HL-60/S4 (cell line): ENCODE results near the gene PGK1.
"Not testable (repeated sequence)": the region's sequence is repeated elsewhere in the genome, so short reads cannot be mapped to it uniquely, and the experiment has no call there.

Source experiments
- in situ Hi-C: fragments of 300-500 bp; cut with MboI; formaldehyde crosslinking; loops from 2 replicates; pipeline ENCODE4 v1.14.3; 2022; ENCODE audit warnings: low sequenced_read_pairs

PGK1 gene

DNA sequence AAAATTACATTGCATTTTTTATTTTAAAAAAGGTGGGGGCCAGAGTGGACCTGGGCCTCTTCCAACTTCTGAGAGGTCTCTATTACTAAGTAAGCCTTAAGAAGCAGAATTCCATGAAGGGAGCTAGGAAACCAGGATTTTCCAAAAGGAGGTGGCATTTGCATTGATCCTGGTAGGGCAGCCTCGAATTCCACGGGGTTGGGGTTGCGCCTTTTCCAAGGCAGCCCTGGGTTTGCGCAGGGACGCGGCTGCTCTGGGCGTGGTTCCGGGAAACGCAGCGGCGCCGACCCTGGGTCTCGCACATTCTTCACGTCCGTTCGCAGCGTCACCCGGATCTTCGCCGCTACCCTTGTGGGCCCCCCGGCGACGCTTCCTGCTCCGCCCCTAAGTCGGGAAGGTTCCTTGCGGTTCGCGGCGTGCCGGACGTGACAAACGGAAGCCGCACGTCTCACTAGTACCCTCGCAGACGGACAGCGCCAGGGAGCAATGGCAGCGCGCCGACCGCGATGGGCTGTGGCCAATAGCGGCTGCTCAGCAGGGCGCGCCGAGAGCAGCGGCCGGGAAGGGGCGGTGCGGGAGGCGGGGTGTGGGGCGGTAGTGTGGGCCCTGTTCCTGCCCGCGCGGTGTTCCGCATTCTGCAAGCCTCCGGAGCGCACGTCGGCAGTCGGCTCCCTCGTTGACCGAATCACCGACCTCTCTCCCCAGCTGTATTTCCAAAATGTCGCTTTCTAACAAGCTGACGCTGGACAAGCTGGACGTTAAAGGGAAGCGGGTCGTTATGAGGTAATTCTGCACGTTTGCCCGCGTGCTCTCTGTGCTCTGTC, at the start of gene PGK1:
TSS of gene PGK1 (plus strand) at position 626 of the 824 bp plus-strand sequence. CDS start at position 719, 93 bp downstream.
- in situ Hi-C loops, result no loop called here

DNA sequence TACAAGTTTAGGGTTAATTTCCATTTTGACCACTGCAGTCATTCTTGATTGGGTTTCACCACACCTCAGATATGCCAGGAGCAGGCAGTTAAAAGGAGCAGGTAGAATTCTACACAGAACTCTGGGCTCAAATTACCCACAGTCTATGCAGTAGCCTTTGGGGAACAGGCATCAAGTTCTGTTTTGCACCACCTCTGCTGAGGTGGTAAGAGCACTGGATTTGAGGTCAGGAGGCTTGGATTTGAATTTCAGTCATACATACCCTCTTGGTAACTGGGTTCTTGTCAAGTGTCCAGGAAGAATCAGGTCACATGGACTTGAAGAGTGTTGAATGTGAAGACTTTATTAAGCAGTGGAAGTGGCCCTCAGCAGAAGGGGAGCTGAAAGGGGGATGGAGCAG, 40.4 kb upstream of the PGK1 start:
- in situ Hi-C loops, result no loop called here

DNA sequence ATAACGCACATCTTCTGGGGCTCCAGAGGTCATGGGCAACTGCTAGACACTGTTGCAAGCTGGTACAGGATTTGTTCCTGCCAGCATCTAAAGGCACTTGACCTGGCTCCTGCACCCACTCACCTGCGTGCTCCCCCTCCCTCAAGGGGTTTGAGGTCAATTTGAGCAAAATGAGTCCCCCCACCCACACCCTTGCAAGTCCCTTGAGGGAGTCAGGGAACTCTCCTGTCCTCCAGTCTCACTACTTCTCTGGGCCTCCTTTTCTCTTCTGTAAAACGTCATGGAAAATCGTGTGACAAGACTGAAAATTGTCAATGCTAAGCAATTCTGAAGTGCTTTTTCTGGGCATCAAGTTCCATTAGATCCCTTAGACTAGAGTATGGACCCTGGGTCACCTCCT, 39.9 kb upstream of the PGK1 start:
- in situ Hi-C loops, result no loop called here

DNA sequence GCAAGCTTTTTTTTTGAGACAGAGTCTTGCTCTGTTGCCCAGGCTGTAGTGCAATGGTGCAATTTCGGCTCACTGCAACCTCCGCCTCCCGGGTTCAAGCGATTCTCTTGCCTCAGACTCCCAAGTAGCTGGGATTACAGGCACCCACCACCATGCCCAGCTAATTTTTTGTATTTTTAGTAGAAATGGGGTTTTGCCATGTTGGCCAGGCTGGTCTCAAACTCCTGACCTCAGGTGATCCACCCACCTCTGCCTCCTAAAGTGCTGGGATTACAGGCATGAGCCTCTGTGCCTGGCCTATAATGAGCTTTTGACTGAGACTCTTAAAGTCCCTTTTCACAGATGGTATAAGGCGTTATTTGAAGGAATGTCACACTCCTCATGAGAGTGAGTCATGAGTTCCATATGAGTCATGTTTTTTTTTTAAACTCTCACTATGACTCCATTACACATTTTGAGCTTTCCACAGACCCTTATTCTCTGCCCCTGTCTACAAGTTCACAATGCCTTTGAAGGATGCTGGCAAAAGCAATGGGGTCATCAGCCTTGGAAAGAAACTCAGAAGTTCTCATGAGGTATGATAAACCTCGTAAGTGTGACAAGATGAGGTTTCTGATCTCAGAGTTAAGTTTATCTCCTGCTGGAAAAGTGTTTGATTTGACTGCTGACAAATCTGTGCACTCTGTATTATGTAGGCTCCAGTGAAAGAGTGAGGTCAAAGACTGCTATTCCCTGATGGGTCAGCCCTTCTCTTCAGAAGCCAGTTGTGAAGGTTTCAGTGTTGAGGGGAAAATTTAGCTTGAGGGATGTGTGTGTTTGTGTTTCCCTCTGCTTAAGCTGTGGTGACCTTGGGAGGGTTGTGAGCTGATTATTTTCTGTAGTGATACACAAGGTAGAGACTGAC, 39.1 kb upstream of the PGK1 start:
- in situ Hi-C loops, result not testable (repeated sequence)

DNA sequence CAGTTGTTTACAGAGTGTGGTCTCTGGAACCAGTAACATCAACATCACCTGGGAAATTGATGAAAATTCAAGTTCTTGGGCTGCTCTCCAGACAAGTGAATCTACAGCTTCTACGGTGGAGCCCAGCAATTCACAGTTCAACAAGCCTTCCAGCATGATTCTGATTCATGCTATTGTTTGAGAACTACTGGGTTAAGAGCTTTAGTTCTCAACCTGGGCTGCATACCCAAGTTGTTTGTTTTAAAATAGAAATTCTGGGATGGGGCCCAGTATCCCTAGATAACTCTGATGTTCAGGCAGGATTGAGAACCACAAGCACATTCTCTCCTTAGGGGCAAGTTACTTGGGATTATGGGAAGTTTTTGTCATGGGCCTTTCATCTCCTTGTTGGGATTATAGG, 37.9 kb upstream of the PGK1 start:
- in situ Hi-C loops, result no loop called here

DNA sequence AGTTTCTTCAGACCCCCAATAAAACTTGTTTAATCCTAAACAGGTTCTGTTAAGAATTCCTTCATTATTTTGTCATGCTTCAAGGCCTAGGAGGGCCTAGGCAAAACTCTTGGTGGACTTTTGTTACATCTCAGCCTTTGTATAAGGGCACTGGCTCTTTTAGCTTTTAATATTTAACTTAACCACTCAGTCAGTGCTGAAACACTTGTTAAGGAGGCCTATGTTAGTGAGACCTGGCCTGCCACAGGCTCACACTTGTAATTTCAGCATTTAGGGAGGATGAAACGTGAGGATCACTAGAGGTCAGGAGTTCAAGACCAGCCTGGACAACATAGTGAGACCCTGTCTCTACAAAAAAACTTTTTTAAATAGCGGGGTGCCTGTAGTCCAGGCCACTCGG, 32.7 kb upstream of the PGK1 start:
- in situ Hi-C loops, result no loop called here

DNA sequence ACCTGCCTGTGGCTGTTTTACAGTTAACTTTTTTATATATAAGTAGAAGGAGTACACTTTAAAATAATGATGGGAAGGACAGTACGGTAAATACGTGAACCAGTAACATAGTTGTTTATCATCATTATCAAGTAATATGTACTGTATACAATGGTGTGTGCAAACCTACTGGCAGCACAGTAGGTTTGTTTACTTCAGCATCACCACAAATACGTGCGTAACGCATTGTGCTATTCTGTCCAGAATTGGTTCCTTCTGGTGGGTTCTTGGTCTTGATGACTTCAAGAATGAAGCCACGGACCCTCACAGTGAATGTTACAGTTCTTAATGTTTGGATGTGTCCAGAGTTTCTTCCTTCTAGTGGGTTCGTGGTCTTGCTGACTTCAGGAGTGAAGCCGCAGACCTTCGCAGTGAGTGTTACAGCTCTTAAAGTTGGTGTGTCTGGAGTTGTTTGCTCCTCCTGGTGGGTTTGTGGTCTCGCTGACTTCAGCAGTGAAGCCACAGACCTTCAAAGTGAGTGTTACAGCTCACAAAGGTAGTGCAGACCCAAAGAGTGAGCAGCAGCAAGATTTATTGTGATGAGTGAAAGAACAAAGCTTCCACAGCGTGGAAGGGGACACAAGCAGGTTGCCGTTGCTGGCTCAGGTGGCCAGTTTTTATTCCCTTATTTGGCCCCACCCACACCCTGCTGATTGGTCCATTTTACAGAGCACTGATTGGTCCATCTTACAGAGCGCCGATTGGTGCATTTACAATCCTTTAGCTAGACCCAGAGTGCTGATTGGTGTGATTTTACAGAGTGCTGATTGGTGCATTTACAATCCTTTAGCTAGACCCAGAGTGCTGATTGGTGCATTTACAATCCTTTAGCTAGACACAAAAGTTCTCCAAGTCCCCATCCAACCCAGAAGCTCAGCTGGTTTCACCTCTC, 30.6 kb upstream of the PGK1 start:
- in situ Hi-C loops, result not testable (repeated sequence)

DNA sequence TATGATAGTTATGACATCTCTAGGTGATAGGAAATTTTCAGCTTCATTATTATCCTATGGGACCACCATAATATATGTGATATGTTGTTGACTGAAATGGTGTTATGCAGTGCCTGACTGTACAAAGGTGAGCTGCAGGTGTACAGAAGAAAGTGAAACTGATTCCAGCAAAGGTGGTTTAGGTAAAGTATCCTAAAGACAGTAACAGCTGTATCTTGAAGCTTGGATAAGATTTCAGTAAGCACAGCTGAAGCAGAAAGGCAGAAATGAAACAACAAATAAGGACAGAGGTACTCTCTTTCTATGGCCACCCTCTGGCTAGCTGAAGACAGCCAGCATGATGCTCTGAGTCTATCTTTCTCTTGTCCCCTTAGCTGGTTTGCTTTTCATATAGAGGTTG, 30.0 kb upstream of the PGK1 start:
- in situ Hi-C loops, result no loop called here

DNA sequence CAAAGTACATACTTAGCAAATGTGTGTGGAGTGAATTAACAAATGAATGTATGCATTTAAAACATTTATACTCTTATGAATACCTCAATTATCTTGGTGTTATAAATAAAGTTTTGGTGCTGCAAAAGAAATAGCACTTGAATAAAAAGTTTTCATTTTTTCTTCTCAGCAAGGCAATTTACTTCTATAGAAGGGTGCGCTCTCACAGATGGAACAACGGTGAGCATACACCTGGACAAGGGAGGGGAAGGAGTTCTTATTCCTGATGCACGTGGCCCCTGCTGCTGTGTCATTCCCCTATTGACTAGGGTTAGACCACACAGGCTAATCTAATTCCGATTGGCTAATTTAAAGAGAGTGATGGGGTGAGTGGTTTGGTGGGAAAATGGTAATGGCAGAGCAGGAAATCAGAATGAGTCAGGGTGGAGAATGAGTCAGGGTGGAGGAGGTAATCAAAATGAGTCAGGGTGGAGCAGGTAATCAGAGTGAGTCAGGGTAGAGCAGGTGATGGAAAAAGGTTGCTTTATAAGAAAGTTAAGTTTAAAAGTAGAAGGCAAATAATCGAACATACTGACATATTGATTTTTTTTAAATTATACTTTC, 28.2 kb upstream of the PGK1 start:
- in situ Hi-C loops, result no loop called here

DNA sequence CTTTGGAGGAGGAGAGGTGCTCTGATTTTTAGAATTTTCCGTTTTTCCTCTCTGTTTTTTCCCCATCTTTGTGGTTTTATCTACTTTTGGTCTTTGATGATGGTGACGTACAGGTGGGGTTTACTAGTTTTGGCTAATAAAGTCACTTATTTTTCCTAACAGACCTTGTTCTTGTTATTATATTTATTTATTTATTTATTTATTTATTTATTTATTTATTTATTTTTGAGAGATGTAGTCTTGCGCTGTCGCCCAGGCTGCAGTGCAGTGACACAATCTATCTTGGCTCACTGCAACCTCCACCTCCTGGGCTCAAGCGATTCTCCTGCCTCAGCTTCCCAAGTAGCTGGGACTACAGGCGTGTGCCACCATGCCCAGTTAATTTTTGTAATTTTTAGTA, 22.6 kb upstream of the PGK1 start:
- in situ Hi-C loops, result not testable (repeated sequence)

DNA sequence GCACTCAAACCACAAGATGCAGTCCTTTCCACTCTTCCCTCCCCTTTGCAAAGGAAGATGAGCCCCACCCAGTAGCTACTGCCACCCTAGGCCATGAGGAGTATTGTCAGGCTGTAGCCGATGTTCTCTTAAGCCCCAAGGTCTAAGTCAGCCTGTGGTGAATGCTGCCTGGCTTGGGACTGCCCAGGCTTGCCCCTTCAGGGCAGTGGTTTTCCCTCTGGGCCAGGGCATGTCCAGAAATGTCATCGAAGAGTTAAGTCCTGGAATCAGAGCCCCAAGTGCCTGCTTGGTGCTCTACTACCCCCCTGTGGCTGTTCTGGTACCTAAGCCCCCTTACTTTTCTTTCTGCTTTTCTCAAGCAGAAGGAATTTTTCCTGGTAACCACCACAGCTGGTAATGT, 11.8 kb upstream of the PGK1 start:
- in situ Hi-C loops, result no loop called here

DNA sequence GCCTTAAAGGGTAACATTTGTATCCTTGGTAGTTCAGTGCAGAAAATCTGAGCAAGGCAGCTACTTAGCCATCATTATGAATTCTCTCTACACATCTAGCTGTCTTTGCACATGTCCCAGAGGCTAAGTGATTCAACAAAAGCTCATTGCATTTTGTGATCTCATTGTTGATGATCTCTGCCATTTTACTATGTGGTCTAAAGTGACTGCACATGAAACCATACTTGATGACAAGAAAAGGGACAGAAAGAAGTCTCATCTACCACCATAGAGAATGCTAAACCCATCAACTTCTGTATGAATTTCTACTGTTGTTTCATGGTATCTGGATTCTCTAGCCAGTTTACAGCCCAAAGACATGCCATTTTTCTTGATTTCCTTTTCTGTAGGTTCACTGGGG, 5.9 kb upstream of the PGK1 start:
- in situ Hi-C loops, result no loop called here

DNA sequence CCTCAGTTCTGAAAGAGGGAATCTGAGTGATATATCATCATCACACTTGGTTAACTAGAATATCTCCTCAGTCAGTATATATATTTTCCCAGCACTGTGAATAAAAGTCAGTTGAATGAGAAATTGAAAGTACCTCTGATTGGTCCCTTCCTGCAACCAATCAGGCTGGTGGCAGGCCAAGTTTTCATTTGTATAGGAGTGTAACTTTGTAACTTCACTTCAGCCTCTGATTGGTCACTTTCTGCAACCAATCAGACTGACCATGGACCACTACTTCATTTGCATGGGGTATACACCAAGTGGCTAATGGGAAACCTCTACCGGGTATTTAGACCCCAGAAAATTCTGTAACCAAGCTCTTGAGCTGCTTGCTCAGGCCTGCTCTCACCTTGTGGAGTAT, 2.0 kb upstream of the PGK1 start:
- in situ Hi-C loops, result no loop called here

DNA sequence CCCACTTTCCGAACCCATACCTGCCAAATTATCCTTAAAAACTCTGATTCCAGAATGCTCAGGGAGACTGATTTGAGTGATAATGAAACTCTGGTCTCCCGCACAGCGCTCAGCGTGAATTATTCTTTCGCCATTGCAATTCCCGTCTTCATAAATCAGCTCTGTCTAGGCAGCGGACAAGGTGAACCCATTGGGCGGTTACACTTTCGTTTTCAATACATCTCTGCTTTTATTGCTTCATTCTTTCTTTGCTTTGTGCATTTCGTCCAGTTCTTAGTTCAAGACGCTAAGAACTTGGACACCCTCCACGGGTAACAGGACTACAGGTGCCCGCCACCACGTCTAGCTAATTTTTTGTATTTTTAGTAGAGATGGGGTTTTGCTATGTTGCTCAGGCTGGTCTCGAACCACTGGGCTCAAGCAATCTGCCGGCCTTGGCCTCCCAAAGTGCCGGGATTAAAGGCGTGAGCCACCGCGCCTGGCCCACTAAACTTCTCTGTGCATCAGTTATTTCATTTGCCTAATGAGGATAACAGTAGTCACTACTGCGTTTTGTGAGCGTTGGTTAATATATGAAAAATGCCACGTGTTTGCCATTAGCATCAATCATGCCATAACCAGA, 936 bp upstream of the PGK1 start:
- in situ Hi-C loops, result no loop called here

DNA sequence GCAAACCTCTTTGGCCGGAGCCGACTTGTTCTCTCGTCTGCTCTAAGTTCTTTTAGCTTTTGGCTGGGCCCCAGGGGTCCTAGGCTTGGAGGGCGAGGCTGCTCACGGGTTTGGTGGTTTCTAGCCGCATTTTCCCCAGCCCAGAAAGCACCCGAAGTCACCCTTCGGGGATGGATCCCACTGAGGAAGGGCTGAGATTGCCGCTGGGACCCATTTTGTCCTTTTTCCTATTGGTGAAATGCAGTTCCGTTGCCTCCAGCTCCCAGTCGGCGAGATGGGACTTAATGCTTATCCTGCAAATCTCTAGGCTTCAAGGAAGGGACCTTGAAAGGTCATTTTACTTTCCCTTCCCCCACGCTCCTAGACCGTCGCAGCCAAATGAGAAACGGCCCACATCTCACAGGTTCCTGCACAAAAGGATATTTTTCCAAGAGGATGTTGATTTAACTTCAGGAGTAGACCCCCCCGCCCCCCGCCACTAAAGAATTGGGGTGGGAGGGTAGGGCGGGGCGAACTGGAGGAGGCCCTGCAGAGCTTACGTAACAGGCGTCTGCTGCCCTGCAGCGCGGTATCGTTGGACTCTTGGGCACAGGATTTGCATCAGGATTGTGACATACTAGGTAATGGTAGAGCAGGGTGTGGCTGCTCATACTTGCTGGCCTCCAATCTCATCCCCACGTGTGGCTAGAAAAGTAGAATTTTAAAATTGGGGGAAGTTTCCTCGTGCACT, 564 bp downstream of the PGK1 start:
- in situ Hi-C loops, result no loop called here

DNA sequence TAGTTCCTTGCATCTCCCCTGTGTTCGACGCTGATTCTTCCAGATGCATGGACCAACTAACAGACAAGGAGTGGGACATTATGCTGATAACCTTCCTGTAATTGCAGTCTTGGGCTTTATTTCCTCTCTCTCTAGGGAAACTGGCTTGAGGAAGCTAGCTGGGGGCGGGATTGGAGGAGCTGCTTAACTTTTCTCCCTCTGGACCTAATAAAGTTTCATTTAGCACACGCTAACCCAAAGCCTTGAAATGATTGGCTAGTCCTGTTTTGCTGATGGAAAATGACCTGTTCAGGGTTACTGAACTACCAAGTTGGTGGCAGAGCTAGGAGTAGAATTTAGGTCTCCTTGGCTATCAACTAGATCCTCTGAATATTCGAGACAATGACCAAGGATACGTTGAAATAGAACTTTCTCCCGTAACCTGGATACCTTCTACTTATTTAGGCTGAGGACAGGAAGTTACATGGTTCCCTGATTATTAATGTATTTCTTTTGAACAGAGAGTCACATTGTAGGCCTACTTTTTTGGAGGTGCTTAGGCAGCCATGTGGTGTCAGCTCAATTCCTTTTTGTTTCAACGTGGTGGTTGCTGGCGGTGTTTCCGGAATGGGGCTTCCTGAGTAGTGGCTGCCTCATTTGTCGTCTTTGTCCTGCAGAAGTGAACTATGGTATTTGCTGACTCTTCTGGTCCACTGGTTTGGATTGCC, 2.0 kb downstream of the PGK1 start:
- in situ Hi-C loops, result no loop called here

DNA sequence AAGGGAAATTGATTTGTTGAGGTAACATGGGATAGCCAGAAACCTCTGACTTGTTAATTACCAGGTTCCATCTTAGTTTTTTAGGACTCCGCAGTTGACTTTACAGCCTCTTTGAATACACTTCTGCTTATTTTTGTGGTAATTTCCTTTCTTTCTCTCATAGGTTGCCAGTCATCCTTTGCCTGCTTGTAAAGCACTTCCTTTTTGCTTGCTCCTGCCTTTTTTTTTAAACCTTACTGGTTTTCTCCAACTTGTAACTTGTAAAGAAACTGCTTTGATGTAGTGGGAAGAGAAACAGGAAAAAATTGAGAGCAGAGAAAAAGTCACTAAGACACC, 2.6 kb downstream of the PGK1 start:
- in situ Hi-C loops, result no loop called here

DNA sequence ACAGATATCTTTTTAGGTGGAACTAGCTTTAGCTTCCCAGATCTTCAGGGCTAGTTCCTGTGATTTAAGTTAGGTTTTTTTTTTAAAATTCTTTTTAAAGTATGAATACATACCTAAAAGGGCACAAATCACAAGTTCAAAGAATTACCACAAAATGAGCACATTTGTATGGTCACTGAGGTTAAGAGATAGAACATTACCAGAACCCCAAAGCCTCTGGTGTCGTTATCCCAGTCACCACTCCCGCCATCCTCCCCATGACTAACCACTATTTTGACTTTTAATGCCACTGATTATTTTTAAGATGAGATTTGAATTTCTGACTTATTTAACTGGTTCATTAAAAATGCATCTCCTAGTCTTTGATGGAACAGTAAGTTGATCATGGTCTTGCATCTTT, 5.4 kb downstream of the PGK1 start:
- in situ Hi-C loops, result no loop called here
